ENCODE measurements around the gene THOC5.

- no peak for TF ChIP-seq CTCF (IDR thresholded peaks at IDR 0.05)
- TF ChIP-seq POLR2A (IDR thresholded peaks at IDR 0.05) = no peak
Observed at GRCh38 chr22:29521526-29521925, 32.0 kb downstream of the THOC5 start.

All from breast epithelium (tissue), 3 donors.